Astrocyte of the hippocampus (primary cell): Measurements from ENCODE around the gene RNF111.
"Not testable (repeated sequence)": the region's sequence is repeated elsewhere in the genome, so short reads cannot be mapped to it uniquely, and the experiment has no call there.

ENCODE experiments used
- DNase-seq: peaks from one replicate; pipeline ENCODE4 v3.0.0; 2011; ENCODE audit warnings: low read depth, low spot score

RNF111 gene

GRCh38 chr15:59059076-59059597, 71.7 kb downstream of the RNF111 start:
- no peak for DNase-seq

DNA sequence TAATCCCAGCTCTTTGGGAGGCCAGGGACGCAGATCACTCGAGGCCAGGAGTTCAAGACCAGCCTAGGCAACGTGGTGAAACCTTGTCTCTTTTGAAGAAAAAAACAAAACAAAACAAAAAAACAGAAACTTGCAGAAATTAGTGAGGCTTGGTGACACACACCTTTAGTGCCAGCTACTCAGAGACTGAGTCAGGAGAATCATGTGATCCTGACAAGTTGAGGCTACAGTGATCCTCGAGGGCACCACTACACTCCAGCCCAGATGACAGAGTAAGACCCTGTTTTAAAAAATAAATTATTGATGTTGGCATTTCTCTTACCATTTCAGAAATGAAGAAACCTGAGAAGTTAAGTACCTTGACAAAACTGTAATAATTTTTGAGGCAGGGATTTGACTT, 72.9 kb downstream of the RNF111 start:
- no peak for DNase-seq

DNA sequence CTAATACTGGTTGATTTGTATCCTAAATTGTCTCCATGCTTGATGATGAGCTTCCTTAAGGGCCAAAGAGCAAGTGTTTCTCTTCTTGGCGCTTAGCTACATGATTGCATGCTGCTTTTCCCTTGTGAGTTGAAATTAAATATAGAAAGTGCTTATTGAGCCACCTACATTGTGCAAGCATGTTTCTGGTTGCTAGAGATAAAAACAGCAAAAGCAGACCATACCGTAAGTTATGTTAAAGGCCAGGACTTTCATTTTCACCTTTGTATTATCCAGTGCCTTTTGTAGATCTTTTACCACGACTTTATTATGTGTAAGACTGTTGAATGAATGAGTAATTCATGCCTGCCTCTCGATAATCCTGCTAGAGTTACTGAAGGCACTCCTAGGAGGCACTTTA, 75.6 kb downstream of the RNF111 start:
- no peak for DNase-seq

- DNase-seq: no peak
These were observed 82.0 kb downstream of the RNF111 start for GRCh38 chr15:59069430-59069829.

- no peak for DNase-seq
These were observed 87.1 kb downstream of the RNF111 start for GRCh38 chr15:59074607-59075006.

DNA sequence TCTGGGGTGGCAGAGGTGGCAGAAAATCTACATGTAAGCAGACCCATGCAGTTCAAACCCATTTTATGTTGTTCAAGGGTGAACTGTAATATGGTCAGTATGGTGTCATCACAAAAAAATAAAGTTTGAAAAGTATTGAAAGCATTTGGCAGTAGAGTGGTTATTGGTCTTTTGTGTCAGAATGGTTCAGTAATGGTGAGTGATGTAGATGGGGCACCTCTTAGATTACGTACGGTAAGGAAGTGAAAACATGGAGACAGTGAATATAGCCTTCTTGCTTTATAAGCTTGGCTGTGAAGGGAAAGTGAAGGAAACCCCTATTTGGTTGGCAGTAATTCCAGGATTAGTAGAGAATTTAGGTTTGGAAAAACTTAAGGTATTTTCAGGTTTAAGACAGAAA, 100.3 kb downstream of the RNF111 start:
- no peak for DNase-seq

DNA sequence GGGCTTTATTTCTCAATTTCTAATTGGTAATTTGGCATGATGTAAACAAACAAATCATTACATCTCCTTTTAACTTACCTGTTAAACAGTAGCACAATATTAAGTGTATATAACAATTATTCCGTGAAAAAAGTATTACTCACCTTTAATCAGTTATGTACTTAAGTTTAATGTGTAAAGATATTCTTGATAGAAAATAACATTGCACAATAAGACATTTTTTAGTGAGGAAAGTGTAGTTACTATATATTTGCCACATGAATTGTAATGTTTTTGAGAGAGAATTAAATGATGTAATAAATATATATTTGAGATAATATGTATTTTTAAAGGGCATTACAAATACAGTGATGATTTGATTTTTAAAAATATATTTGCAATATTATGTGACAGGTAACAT, 106.6 kb downstream of the RNF111 start:
- no peak for DNase-seq

DNA sequence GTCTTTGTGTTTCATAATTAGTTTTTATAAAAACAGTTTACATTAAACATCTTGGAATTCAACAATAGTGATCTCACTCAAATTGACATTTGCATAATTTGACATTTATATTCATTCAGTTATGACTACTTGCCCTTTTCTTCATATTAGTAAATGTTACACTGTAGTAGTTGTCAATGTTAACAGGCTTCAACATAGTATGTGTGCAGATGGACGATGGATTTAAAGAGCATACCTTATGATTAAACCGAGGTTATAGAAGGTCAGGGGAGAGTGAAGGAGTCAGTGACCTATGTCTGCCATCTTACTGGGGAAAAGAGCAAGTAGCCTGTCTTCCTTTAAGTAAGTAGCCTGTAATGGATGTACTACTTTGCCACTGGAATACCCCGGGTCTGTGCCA, 109.0 kb downstream of the RNF111 start:
- no peak for DNase-seq

DNA sequence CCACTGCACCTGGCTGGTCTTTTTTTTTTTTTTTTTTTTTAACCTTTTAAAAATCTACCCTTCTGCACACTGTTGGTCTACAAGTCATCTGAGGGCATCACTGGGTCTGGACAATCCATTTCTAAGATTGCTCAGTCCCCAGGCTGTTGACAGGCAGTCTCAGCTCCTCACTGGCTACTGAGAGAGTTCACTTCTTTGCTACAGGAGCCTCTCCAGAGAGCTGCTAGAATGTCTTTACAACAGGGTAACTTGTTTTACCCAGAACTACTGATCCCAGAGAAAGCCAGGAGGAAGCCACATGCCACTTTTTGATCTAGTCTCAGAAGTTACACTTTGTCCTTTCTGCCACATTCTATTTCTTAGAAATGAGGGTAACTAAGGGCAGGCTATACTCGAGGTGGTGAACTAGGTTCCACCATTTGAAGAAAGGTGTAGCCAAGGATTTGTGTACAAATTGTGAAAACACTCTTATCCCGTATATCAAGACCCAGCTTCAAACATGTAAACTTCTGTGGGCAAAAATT, 111.8 kb downstream of the RNF111 start:
- DNase-seq: no peak

- DNase-seq: no peak
These were observed 117.1 kb downstream of the RNF111 start for GRCh38 chr15:59104602-59104911.

- peak; percentile 96 for DNase-seq
These were observed 117.7 kb downstream of the RNF111 start, which contains the start of gene CCNB2 for GRCh38 chr15:59104912-59105732. Gene CCNB2, plus strand, starts transcription at chr15:59105146. Its CDS starts 123 bp downstream, at chr15:59105269.

- DNase-seq: no peak
These were observed 118.4 kb downstream of the RNF111 start for GRCh38 chr15:59105854-59106253.

DNA sequence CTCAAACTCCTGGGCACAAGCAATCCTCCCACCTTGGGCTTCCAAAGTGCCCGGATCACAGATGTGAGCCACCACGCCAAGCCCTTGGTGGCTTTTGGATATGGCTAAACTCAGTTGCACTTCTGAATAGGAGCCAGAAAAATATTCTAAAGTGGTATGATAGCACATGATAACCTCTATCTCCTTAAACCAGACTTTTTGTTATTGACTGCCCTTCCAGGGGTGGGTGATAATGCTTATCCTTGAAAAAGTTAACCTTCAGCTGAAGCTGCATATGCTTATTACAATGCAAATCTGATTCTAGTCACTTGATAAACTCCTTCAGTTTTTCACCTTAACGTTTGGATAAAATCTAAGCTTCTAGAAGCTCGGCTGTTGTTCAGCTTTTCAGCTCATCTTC, 123.8 kb downstream of the RNF111 start:
- no peak for DNase-seq

GRCh38 chr15:59115047-59115446, 127.6 kb downstream of the RNF111 start:
- no peak for DNase-seq

DNA sequence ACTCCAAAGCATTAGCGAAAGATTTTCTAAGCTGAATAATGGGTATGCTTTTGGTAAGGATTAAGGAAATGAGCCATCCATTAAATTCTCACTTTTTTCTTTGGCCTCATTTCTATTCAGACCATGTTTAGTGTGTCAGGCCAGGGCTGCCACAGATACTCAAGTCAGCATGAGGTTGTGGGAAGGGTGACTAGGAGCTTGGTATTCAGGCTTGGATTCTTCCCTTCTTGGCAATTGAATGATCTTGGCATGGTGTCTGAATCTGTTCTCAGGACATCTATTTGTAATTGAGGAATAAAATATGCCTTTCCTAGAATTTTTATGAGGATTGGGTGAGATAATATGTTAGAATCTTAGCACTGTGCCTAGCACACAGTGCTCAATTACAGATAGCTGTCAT, 128.7 kb downstream of the RNF111 start:
- DNase-seq: peak; percentile 83

GRCh38 chr15:59116771-59117170, 129.3 kb downstream of the RNF111 start:
- DNase-seq: no peak

DNA sequence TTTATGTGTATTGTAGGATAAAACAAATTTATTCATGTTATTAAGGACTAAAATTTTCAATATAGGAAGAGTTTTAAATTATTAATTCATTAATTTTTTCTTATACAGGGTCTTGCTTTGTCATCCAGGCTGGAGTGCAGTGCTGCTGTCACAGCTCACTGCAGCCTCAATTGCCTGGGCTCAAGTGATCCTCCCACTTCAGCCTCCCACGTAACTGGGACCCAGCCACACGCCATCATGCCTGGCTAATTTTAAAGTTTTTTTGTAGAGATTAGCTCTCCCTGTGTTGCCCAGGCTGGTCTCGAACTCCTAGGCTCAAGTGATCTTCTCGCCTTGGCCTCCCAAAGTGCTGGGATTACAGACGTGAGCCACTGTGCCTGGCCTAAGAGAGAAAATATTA, 132.2 kb downstream of the RNF111 start:
- DNase-seq: no peak

GRCh38 chr15:59120937-59121336, 133.5 kb downstream of the RNF111 start:
- no peak for DNase-seq

- no peak for DNase-seq
These were observed 136.8 kb downstream of the RNF111 start for GRCh38 chr15:59124261-59124660.

DNA sequence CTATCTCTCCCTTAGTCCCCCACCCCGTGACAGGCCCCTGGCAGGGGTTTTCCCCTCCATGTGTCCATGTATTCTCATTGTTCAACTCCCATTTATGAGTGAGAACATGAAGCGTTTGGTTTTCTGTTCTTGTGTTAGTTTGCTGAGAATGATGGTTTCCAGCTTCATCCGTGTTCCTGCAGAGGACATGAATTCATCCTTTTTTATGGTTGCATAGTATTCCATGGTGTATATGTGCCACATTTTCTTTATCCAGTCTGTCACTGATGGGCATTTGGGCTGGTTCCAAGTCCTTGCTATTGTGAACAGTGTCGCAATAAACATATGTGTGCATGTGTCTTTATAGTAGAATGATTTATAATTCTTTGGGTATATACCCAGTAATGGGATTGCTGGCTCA, 138.2 kb downstream of the RNF111 start:
- not testable (repeated sequence) for DNase-seq

DNA sequence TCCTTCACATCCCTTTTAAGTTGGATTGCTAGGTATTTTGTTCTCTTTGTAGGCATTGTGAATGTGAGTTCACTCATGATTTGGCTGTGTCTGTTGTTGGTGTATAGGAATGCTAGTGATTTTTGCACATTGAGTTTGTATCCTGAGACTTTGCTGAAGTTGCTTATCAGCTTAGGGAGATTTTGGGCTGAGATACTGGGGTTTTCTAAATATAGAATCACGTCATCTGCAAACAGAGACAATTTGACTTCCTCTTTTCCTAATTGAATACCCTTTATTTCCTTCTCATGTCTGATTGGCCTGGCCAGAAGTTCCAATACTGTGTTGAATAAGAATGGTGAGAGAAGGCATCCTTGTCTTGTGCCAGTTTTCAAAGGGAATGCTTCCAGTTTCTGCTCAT, 139.8 kb downstream of the RNF111 start:
- not testable (repeated sequence) for DNase-seq

DNA sequence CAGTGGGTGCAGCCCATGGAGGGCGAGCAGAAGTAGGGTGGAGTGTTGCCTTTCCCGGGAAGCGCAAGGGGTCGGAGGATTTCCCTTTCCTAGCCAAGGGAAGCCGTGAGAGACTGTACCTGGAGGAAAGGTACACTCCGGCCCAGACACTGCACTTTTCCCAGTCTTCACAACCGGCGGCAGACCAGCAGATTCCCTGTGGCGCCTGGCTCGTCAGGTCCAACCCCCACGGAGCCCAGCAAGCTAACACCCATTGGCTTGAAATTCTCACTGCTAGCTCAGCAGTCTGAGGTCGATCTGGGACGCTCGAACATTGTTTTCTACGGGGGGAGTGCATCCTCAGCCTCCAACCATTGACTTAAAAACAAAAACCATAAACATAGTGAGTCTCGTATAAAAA, 144.0 kb downstream of the RNF111 start:
- DNase-seq: no peak

DNA sequence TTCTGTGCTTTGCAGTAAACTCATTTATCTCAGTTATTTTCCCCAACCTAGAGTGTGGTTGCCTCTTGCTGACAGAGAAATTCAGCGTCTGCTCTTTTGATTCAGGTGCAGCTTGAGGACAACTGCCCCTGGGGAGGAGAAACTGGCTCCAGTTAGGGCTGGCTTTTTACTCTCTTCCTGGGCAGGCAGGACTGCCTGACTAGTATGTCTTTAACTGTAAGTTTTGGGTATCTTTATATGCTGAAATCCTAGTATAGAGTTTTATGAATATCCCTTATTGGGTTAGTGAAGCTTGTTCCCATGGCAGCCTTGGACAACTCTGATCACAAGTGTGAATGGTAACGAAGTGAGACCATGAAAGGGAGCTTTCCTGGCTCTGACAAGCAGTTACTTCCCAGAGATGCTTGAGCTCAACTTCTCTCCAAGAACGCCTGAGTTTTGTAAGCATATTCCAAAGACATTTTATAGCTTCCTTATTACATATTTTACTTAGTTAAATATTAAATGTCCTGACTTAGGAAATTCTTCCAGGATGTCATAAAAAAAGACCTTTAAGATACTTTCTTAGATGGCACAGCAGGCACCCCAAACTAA, 144.6 kb downstream of the RNF111 start:
- DNase-seq: no peak
